Endothelial cell of umbilical vein (primary cell): ENCODE results near the gene TMEM94. TPM values are rescaled to one million over a fixed set of nuclear protein-coding genes. Genes with fewer than 3 reads are reported as not detected.

Experiments
- BruUV-seq: library from RNA; stranded (reverse); fragments of 400-500 nt; replicated peaks from 2 replicates; lab custom pipeline; 2021; lab: Mats Ljungman, UMichigan
- CTCF ChIA-PET: fragments of 300-600, 350-600 bp; sonication (Branson Sonifier 250); formaldehyde crosslinking; loops from one replicate; lab custom pipeline; 2021; ENCODE audit warnings: antibody characterized with exemption, inconsistent platforms; lab: Charles Lee
- POLR2A ChIA-PET: fragments of 300-600, 350-600 bp; sonication (Branson Sonifier 250); formaldehyde crosslinking; loops from one replicate; lab custom pipeline; 2021; ENCODE audit warnings: antibody characterized with exemption, inconsistent platforms; lab: Charles Lee
- DNase-seq: peaks from one replicate; pipeline ENCODE4 v3.0.0-alpha.2; 2011; ENCODE audit warnings: low read depth, low spot score
- FAIRE-seq: peaks from 2 replicates; lab custom pipeline; 2011; peaks lifted over from hg19 to GRCh38; lab: Jason Lieb, UNC
- H2AFZ ChIP-seq: 2 replicates; pipeline ENCODE4 v1.6.0; 2012; ENCODE audit warnings: low read depth, low read length, control low read depth, inconsistent platforms
- H3K27ac ChIP-seq: 2 replicates; pipeline ENCODE4 v1.5.1; 2011; ENCODE audit warnings: low read depth, mild to moderate bottlenecking, control low read depth, low read length, moderate library complexity; ENCODE audit not compliant: insufficient read depth
- H3K27me3 ChIP-seq, 2 experiments: 2 replicates each; pipeline versions ENCODE4 v1.6.0 to v1.6.1; 2011; ENCODE audit warnings: low read length in 2 of 2, mixed read lengths in 1 of 2; ENCODE audit not compliant: control insufficient read depth in 2 of 2, insufficient read depth in 2 of 2
- H3K36me3 ChIP-seq, 2 experiments: 2 replicates in 1 of 2; 3 replicates in 1 of 2; pipeline ENCODE4 v1.5.1; 2011; ENCODE audit warnings: low read length in 2 of 2, mild to moderate bottlenecking in 1 of 2, moderate library complexity in 1 of 2; ENCODE audit not compliant: control insufficient read depth in 2 of 2, insufficient read depth in 2 of 2; ENCODE audit errors: extremely low read depth in 1 of 2
- H3K4me1 ChIP-seq: 3 replicates; pipeline ENCODE4 v1.5.1; 2011; ENCODE audit warnings: mild to moderate bottlenecking, low read length; ENCODE audit not compliant: control insufficient read depth, insufficient read depth; ENCODE audit errors: extremely low read depth
- H3K4me2 ChIP-seq: 2 replicates; pipeline ENCODE4 v1.6.1; 2011; ENCODE audit warnings: low read length, control low read depth, mixed read lengths; ENCODE audit not compliant: insufficient read depth
- H3K4me3 ChIP-seq, 3 experiments: fragments of 200-600 bp in 1 of 3; sonication (generic), shearing (Covaris generic) in 1 of 3; replicated peaks in 1 of 3; 2 replicates each; pipeline ENCODE4 v1.5.1; 2011 to 2016; ENCODE audit warnings: control low read depth in 3 of 3, low read length in 3 of 3, mild to moderate bottlenecking in 2 of 3, inconsistent platforms in 1 of 3, low read depth in 1 of 3, moderate library complexity in 1 of 3; ENCODE audit not compliant: insufficient read depth in 1 of 3
- H3K79me2 ChIP-seq: 2 replicates; pipeline ENCODE4 v1.6.0; 2012; ENCODE audit warnings: low read length, inconsistent platforms; ENCODE audit not compliant: control insufficient read depth, insufficient read depth
- H3K9ac ChIP-seq: replicated peaks from 2 replicates; pipeline ENCODE3; 2011; ENCODE audit warnings: low read length, control low read depth; ENCODE audit not compliant: insufficient read depth; ENCODE audit errors: extremely low read depth
- H3K9me1 ChIP-seq: replicated peaks from 3 replicates; pipeline ENCODE4 v1.6.0; 2011; ENCODE audit warnings: mild to moderate bottlenecking, low read length; ENCODE audit not compliant: control insufficient read depth, insufficient read depth; ENCODE audit errors: extremely low read depth
- H3K9me3 ChIP-seq: replicated peaks from 2 replicates; pipeline ENCODE4 v1.5.1; 2012; ENCODE audit warnings: low read length, inconsistent platforms; ENCODE audit not compliant: control insufficient read depth, insufficient read depth
- H4K20me1 ChIP-seq: replicated peaks from 2 replicates; pipeline ENCODE3; 2011; ENCODE audit warnings: mild to moderate bottlenecking, low read length; ENCODE audit not compliant: control insufficient read depth, insufficient read depth; ENCODE audit errors: extremely low read depth
- EZH2 ChIP-seq: IDR thresholded peaks from 2 replicates; pipeline ENCODE4 v1.6.1; 2012; ENCODE audit warnings: borderline replicate concordance, low read depth, mild to moderate bottlenecking, moderate library complexity, low read length, inconsistent platforms; ENCODE audit not compliant: severe bottlenecking
- GATA2 ChIP-seq: IDR thresholded peaks from 2 replicates; pipeline ENCODE4 v1.7.0; 2011; ENCODE audit warnings: low read depth, mild to moderate bottlenecking, moderate library complexity, mixed read lengths, low read length; ENCODE audit not compliant: insufficient read length, insufficient read depth
- JUN ChIP-seq: IDR thresholded peaks from 2 replicates; pipeline ENCODE4 v1.6.1; 2011; ENCODE audit warnings: borderline replicate concordance, low read depth; ENCODE audit not compliant: insufficient read length, insufficient read depth
- MAX ChIP-seq: IDR thresholded peaks from 2 replicates; pipeline ENCODE4 v1.6.1; 2011; ENCODE audit not compliant: insufficient read depth, insufficient read length
- MYC ChIP-seq: IDR thresholded peaks from one replicate; pipeline ENCODE4 v1.6.1; 2011; ENCODE audit warnings: mild to moderate bottlenecking, low read depth, low read length
- POLR2A ChIP-seq: IDR thresholded peaks from 2 replicates; pipeline ENCODE4 v1.6.1; 2012; ENCODE audit warnings: low read depth, mild to moderate bottlenecking, control low read depth, low read length
- dilution Hi-C: fragments of 300-500 bp; cut with MboI; formaldehyde crosslinking; loops from one replicate; pipeline ENCODE4 v1.15.0; 2019; ENCODE audit warnings: low sequenced_read_pairs; ENCODE audit not compliant: extremely low pct_ligation_motif_present
- intact Hi-C: fragments of 100-400 bp; cut with micrococcal nuclease; formaldehyde crosslinking; loops from one replicate; pipeline ENCODE4 v1.10.0; 2022
- microRNA-seq: library from miRNA; unstranded; fragments of <30 nt; microRNA quantifications from one replicate; pipeline ENCODE4 v1.2.0, GENCODE V29; 2021; ENCODE audit warnings: borderline number of aligned reads, borderline replicate concordance
- polyA plus RNA-seq, 4 experiments: library from polyadenylated mRNA; depleted of rRNA in 3 of 4; stranded (reverse) in 3 of 4; unstranded in 1 of 4; fragments of >200 nt; gene quantifications; 2 replicates each; pipeline versions ENCODE4 v1.2.1 to v1.2.3, GENCODE V29; 2011 to 2012; ENCODE audit warnings: missing spikeins in 1 of 4
- small RNA-seq: library from RNA; depleted of rRNA; stranded (forward); fragments of <200 nt; gene quantifications from one replicate; pipeline ENCODE3, GENCODE V24; 2012; ENCODE audit warnings: low replicate concordance, low read depth; ENCODE audit not compliant: insufficient read depth, insufficient read length
- total RNA-seq: library from RNA; stranded (reverse); gene quantifications from 2 replicates; pipeline ENCODE4 v1.2.3, GENCODE V29; 2021

TMEM94 gene
- total and polyA plus RNA-seq, 2 donors (not counting 3 experiments of a cell fraction or from before 2014, with no cell fraction given) = 69.2 to 75.9 TPM

- DNase-seq = no peak
- POLR2A ChIA-PET = no interaction called here
- BruUV-seq = no TSS peak
Observed at GRCh38 chr17:75548813-75549212, 92.4 kb downstream of the TMEM94 start.

More at GRCh38 chr17:75548813-75549212, 92.4 kb downstream of the TMEM94 start:
- CTCF ChIA-PET = interaction anchor here (1.2 kb wide), 1 partner anchor 52 kb away, joined by 3 read pairs; no protein-coding TSS in a partner anchor
- dilution Hi-C loops (no loop called here), intact Hi-C loops (no loop called here)
- no peak for FAIRE-seq
- no peaks in the 10 kb centered on the region for H3K79me2 ChIP-seq
- no peaks in the 10 kb centered on the region for H4K20me1 ChIP-seq
- H2AFZ ChIP-seq = no peak overlapping the region
- TF ChIP-seq MAX (no peak), GATA2 (no peak), POLR2A (no peak), EZH2 (no peak), MYC (no peak), JUN (no peak)
- no peaks in the 10 kb centered on the region for H3K9me1 ChIP-seq
- no peaks in the 10 kb centered on the region for H3K27me3 ChIP-seq
- H3K4me1 ChIP-seq = no peaks in the 10 kb centered on the region
- no peaks in the 10 kb centered on the region for H3K36me3 ChIP-seq
- no peak overlapping the region for H3K9ac ChIP-seq
- no peak overlapping the region for H3K4me3 ChIP-seq
- no peaks in the 10 kb centered on the region for H3K9me3 ChIP-seq
- H3K4me2 ChIP-seq = no peak overlapping the region
- no peak overlapping the region for H3K27ac ChIP-seq

Small RNA genes within 50 kb of the gene (microRNA-seq; reads per million reads assigned to microRNA genes)
- not detected for gene MIR6785

Small RNA genes within 50 kb of the gene (small RNA-seq; reads per million reads assigned to genes)
- gene RF00019 = not detected
- not detected for gene RNU6-938P

Other genes starting within 250 kb of the TMEM94 start
- gene GGA3, start 195.0 kb upstream of the TMEM94 start, total RNA-seq = 39.2 and 62.9 TPM in 2 replicates
- gene GGA3, start 195.0 kb upstream of the TMEM94 start, polyA plus RNA-seq = 41.2 and 41.6 TPM in 2 replicates
- gene MRPS7, start 194.8 kb upstream of the TMEM94 start, total RNA-seq = 65.7 and 79.8 TPM in 2 replicates
- 74.8 and 82.8 TPM in 2 replicates for gene MRPS7, start 194.8 kb upstream of the TMEM94 start, polyA plus RNA-seq
- 12.3 and 12.4 TPM in 2 replicates for gene MIF4GD, start 185.4 kb upstream of the TMEM94 start, total RNA-seq
- gene MIF4GD, start 185.4 kb upstream of the TMEM94 start, polyA plus RNA-seq = 35.7 and 37.1 TPM in 2 replicates
- 16.8 and 20.9 TPM in 2 replicates for gene SLC25A19, start 167.2 kb upstream of the TMEM94 start, total RNA-seq
- 20.0 and 20.6 TPM in 2 replicates for gene SLC25A19, start 167.2 kb upstream of the TMEM94 start, polyA plus RNA-seq
- 93.9 and 94.8 TPM in 2 replicates for gene GRB2, start 51.0 kb upstream of the TMEM94 start, total RNA-seq
- 41.8 and 51.5 TPM in 2 replicates for gene GRB2, start 51.0 kb upstream of the TMEM94 start, polyA plus RNA-seq
- gene CASKIN2, start 58.9 kb downstream of the TMEM94 start, total RNA-seq = 34.6 and 37.6 TPM in 2 replicates
- 10.6 and 13.0 TPM in 2 replicates for gene CASKIN2, start 58.9 kb downstream of the TMEM94 start, polyA plus RNA-seq
- 16.7 and 22.3 TPM in 2 replicates for gene TSEN54, start 59.9 kb downstream of the TMEM94 start, total RNA-seq
- 26.3 and 28.8 TPM in 2 replicates for gene TSEN54, start 59.9 kb downstream of the TMEM94 start, polyA plus RNA-seq
- gene LLGL2, start 69.1 kb downstream of the TMEM94 start, total RNA-seq = 5.4 and 5.8 TPM in 2 replicates
- gene LLGL2, start 69.1 kb downstream of the TMEM94 start, polyA plus RNA-seq = 5.3 and 6.1 TPM in 2 replicates
- 27.2 and 87.8 TPM in 2 replicates for gene MYO15B, start 131.2 kb downstream of the TMEM94 start, total RNA-seq
- 10.2 and 15.7 TPM in 2 replicates for gene MYO15B, start 131.2 kb downstream of the TMEM94 start, polyA plus RNA-seq
- not detected in 2 replicates for gene SMIM5, start 176.8 kb downstream of the TMEM94 start, total RNA-seq
- not detected in 2 replicates for gene SMIM5, start 176.8 kb downstream of the TMEM94 start, polyA plus RNA-seq
- 30.7 and 30.9 TPM in 2 replicates for gene RECQL5, start 210.5 kb downstream of the TMEM94 start, total RNA-seq
- 17.3 and 21.3 TPM in 2 replicates for gene RECQL5, start 210.5 kb downstream of the TMEM94 start, polyA plus RNA-seq
- gene SAP30BP, start 210.7 kb downstream of the TMEM94 start, total RNA-seq = 143 and 151 TPM in 2 replicates
- gene SAP30BP, start 210.7 kb downstream of the TMEM94 start, polyA plus RNA-seq = 112 and 116 TPM in 2 replicates